Sigmoid colon (tissue), 7 donors: ENCODE results near the gene EDDM13. TPM values are rescaled to one million over a fixed set of nuclear protein-coding genes. Genes with fewer than 3 reads are reported as not detected.
"Not testable (repeated sequence)": the region's sequence is repeated elsewhere in the genome, so short reads cannot be mapped to it uniquely, and the experiment has no call there.

Experiments
- DNase-seq: peaks from one replicate; pipeline ENCODE4 v3.0.0-alpha.2; 2019
- H3K27ac ChIP-seq, 4 donors: fragments of 200-600 bp; sonication (generic); one replicate each; pipeline ENCODE4 v1.5.1; 2016 to 2019; ENCODE audit warnings: mild to moderate bottlenecking in 1 of 4
- H3K27me3 ChIP-seq, 3 donors: fragments of 200-600 bp; sonication (generic); one replicate each; pipeline ENCODE4 v1.5.1; 2019; ENCODE audit warnings: mild to moderate bottlenecking in 1 of 3
- H3K36me3 ChIP-seq, 4 donors: fragments of 200-600 bp; sonication (generic); one replicate each; pipeline ENCODE4 v1.5.1; 2016 to 2019
- H3K4me1 ChIP-seq, 4 donors: fragments of 200-600 bp; sonication (generic); one replicate each; pipeline ENCODE4 v1.5.1; 2017 to 2019
- H3K4me3 ChIP-seq, 4 donors: fragments of 200-600 bp; sonication (generic); one replicate each; pipeline ENCODE4 v1.5.1; 2017 to 2019; ENCODE audit warnings: mild to moderate bottlenecking in 2 of 4, moderate library complexity in 1 of 4
- H3K9me3 ChIP-seq, 4 donors: fragments of 200-600 bp in 3 of 4; sonication (generic) in 3 of 4; one replicate each; pipeline versions ENCODE4 v1.5.1 to v1.6.1; 2013 to 2019
- CTCF ChIP-seq, 4 experiments: fragments of 450-650 bp in 3 of 4; fragments of 200-600 bp in 1 of 4; IDR thresholded peaks; one replicate each; pipeline ENCODE4 v1.5.1; 2016 to 2019; ENCODE audit warnings: antibody characterized with exemption in 4 of 4, mild to moderate bottlenecking in 3 of 4, moderate library complexity in 2 of 4
- EP300 ChIP-seq, 4 donors: sonication (generic); formaldehyde crosslinking; IDR thresholded peaks; one replicate each; pipeline ENCODE4 v1.6.1; 2017; ENCODE audit warnings: antibody characterized with exemption in 4 of 4
- POLR2A ChIP-seq, 2 donors: fragments of 450-650 bp; IDR thresholded peaks; one replicate each; pipeline ENCODE4 v1.6.1; 2016; ENCODE audit warnings: antibody characterized with exemption in 2 of 2, mild to moderate bottlenecking in 2 of 2, moderate library complexity in 2 of 2
- POLR2AphosphoS5 ChIP-seq, 4 donors: sonication (generic); formaldehyde crosslinking; IDR thresholded peaks; one replicate each; pipeline ENCODE4 v1.6.1; 2017; ENCODE audit warnings: antibody characterized with exemption in 4 of 4
- WGBS, 2 donors: extraction: QIAGEN DNeasy Blood & Tissue Kit; methylation state at CpG; one replicate each; pipeline ENCODE4 v1.1.7; 2013; 5-methylcytosine and 5-hydroxymethylcytosine counted together
- intact Hi-C: fragments of 100-400 bp; cut with DNase I; formaldehyde crosslinking; loops from one replicate; pipeline ENCODE4 v1.15.1; 2023
- polyA plus RNA-seq, 3 donors: library from polyadenylated mRNA; stranded (reverse); fragments of 200-250 nt; gene quantifications; one replicate each; pipeline ENCODE4 v1.2.3, GENCODE V29; 2013
- total RNA-seq, 4 donors: library from RNA; depleted of rRNA; stranded (reverse); fragments of >200 nt; gene quantifications; one replicate each; pipeline ENCODE4 v1.1.0, GENCODE V29; 2016
- donor health status: healthy with polysubstance abuse.
- donor health status: Bipolar disorder and iron deficiency.
- donor health status: healthy.

The EDDM13 gene
- total and polyA plus RNA-seq, 7 donors: 0.32 to 10.8 TPM; not detected in 5

GRCh38 chr19:56301886-56302620, 29.5 kb downstream of the EDDM13 start:
- H3K9me3 ChIP-seq: no peaks in the 10 kb centered on the region
- no peak overlapping the region for H3K27ac ChIP-seq
- WGBS, 2 donors: 60 to 76% methylated on average over 9 of the region's 9 CpGs
- H3K4me1 ChIP-seq: no peaks in the 10 kb centered on the region
- no peak for TF ChIP-seq POLR2AphosphoS5 (IDR thresholded peaks at IDR 0.05)
- TF ChIP-seq EP300 (IDR thresholded peaks at IDR 0.05): no peak
- TF ChIP-seq CTCF (IDR thresholded peaks at IDR 0.05): no peak
- no peak for TF ChIP-seq POLR2A (IDR thresholded peaks at IDR 0.05)
- no peaks in the 10 kb centered on the region for H3K27me3 ChIP-seq
- intact Hi-C loops: no loop called here
- H3K4me3 ChIP-seq: no peak overlapping the region
- no peak for DNase-seq
- H3K36me3 ChIP-seq: peaks cover 0 to 28% (median 0%) of the 10 kb centered on the region in 4 donors

- peaks cover 0 to 28% (median 0%) of the 10 kb centered on the region in 4 donors for H3K36me3 ChIP-seq
- no peaks in the 10 kb centered on the region for H3K9me3 ChIP-seq
- H3K27me3 ChIP-seq: no peaks in the 10 kb centered on the region
- H3K4me3 ChIP-seq: no peak overlapping the region
- DNase-seq: no peak
- no peaks in the 10 kb centered on the region for H3K4me1 ChIP-seq
- intact Hi-C loops: no loop called here
- whole genome bisulfite sequencing, 2 donors: 91 to 92% methylated on average over 9 of the region's 9 CpGs
- H3K27ac ChIP-seq: no peak overlapping the region
- TF ChIP-seq POLR2A (IDR thresholded peaks at IDR 0.05) (no peak), EP300 (IDR thresholded peaks at IDR 0.05) (no peak)
Observed at GRCh38 chr19:56304243-56304642, 31.7 kb downstream of the EDDM13 start.

DNA sequence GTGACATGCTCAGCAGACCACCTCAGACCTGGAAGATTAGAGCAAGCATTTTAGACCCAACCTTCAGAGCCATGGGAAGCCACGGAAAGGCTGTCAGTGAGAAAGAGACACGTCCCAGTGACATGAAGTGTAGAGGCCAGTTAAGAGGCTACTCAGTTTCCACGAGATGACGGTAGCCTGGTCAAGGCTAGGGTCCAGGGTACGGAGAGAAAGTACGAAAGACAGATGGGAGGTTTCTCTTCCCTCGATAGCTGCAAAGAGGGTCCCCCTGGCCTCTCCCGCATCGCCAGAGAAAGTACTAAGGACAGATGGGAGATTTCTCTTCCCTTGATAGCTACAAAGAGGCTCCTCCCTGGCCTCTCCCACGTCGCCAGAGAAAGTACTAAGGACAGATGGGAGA, 33.5 kb downstream of the EDDM13 start:
- Histone ChIP-seq H3K4me3 (no peak overlapping the region), H3K36me3 (peaks cover 0 to 32% (median 0%) of the 10 kb centered on the region in 4 donors), H3K4me1 (no peaks in the 10 kb centered on the region), H3K9me3 (no peaks in the 10 kb centered on the region), H3K27me3 (no peaks in the 10 kb centered on the region), H3K27ac (peak overlapping the region in 3 of 4 donors; percentile 20 to 43 (median 22))
- TF ChIP-seq CTCF (IDR thresholded peaks at IDR 0.05) (no peak), EP300 (IDR thresholded peaks at IDR 0.05) (no peak), POLR2AphosphoS5 (IDR thresholded peaks at IDR 0.05) (no peak), POLR2A (IDR thresholded peaks at IDR 0.05) (no peak)
- no peak for DNase-seq
- WGBS, 2 donors: 85 to 92% methylated on average over 9 of the region's 11 CpGs
- intact Hi-C loops: no loop called here

GRCh38 chr19:56307062-56307461, 34.5 kb downstream of the EDDM13 start:
- DNase-seq, intact Hi-C loops, H3K4me3 ChIP-seq, H3K4me1 ChIP-seq, H3K27me3 ChIP-seq, H3K9me3 ChIP-seq: not testable (repeated sequence)
- Histone ChIP-seq H3K27ac (peak overlapping the region; percentile 14 to 39 (median 26)), H3K36me3 (peaks cover 0 to 32% (median 0%) of the 10 kb centered on the region in 4 donors)
- 62 to 73% methylated on average over 6 of the region's 6 CpGs for WGBS, 2 donors

DNA sequence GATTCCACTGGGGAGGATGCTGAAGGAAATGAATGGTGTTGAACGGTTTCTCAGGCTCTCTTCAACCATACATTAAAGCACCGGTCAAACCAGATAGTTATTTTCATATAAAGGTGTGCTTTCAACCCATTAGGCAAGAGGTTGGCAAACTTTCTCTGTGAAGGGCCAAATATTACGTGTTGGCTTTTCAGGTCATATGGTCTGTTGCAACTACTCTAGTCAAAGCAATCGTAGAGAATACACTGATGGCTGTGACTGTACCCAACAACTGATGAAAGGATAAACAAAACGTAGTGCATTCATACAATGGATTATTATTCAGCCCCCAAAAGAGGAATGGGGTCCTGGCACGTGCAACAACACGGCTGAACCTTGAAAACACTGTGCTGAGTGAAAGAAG, 36.2 kb downstream of the EDDM13 start:
- no peak for TF ChIP-seq POLR2AphosphoS5 (IDR thresholded peaks at IDR 0.05)
- TF ChIP-seq EP300 (IDR thresholded peaks at IDR 0.05): no peak
- TF ChIP-seq POLR2A (IDR thresholded peaks at IDR 0.05): no peak
- no peak for TF ChIP-seq CTCF (IDR thresholded peaks at IDR 0.05)
- no peaks in the 10 kb centered on the region for H3K9me3 ChIP-seq
- 90 to 96% methylated on average over 7 of the region's 7 CpGs for WGBS, 2 donors
- H3K27me3 ChIP-seq: no peaks in the 10 kb centered on the region
- H3K36me3 ChIP-seq: peaks cover 0 to 35% (median 0%) of the 10 kb centered on the region in 4 donors
- intact Hi-C loops: no loop called here
- no peak overlapping the region for H3K4me3 ChIP-seq
- no peak for DNase-seq
- no peak overlapping the region for H3K27ac ChIP-seq
- peaks cover 0 to 6% (median 5%) of the 10 kb centered on the region in 4 donors for H3K4me1 ChIP-seq
